ENCODE data around the gene FAM98B. TPM values are rescaled to one million over a fixed set of nuclear protein-coding genes. Genes with fewer than 3 reads are reported as not detected.

Gene FAM98B
- total RNA-seq, 1 experiment from 2014 or later = 50.0 TPM

GRCh38 chr15:38525489-38525888 lies 71.6 kb downstream of the FAM98B start:
- no peak overlapping the region for H3K9ac ChIP-seq (ENCODE audit: extremely low read depth, insufficient read length, low read length)
- Mint-ChIP-seq H3K27ac (no peak overlapping the region), H3K4me3 (no peak overlapping the region), H3K36me3 (ENCODE audit: insufficient read depth in 1 of 3, low read depth in 3 of 3) (no peaks in the 10 kb centered on the region), H3K9me3 (no peaks in the 10 kb centered on the region), H3K27me3 (ENCODE audit: low read depth) (no peaks in the 10 kb centered on the region; the same call in 1 of the 2 replicates), H3K4me1 (peaks cover 4% of the 10 kb centered on the region in 2 experiments; a peak in 2 of 4 replicates)
- H3K56ac ChIP-seq (ENCODE audit: insufficient read length, low read depth, low read length) = no peak overlapping the region
- H3K27ac ChIP-seq (ENCODE audit: insufficient read length, low read depth, low read length) = no peak overlapping the region
- no peak overlapping the region for H3K23ac ChIP-seq (ENCODE audit: insufficient read length, low read depth, low read length)
- WGBS (ENCODE audit: extremely low coverage, insufficient read length, low lambda C conversion rate) = no CpG with 5 or more reads among the region's 6 CpGs
- no peaks in the 10 kb centered on the region for H3K9me3 ChIP-seq (ENCODE audit: control insufficient read depth, low read depth, low read length)
- no peak overlapping the region for H2BK5ac ChIP-seq (ENCODE audit: insufficient read length, low read length)
- no peak overlapping the region for H3T11ph ChIP-seq (ENCODE audit: low read length)
- no peaks in the 10 kb centered on the region for H3K23me2 ChIP-seq (ENCODE audit: insufficient read length, low read depth, low read length, poor library complexity, severe bottlenecking)
- H2BK120ac ChIP-seq (ENCODE audit: low read depth, low read length, poor library complexity, severe bottlenecking) = no peak overlapping the region
- H3K79me1 ChIP-seq (ENCODE audit: insufficient read depth, low read depth, low read length, poor library complexity, severe bottlenecking) = no peaks in the 10 kb centered on the region
- H3K79me2 ChIP-seq (ENCODE audit: insufficient read depth, low read length) = no peaks in the 10 kb centered on the region
- no peak overlapping the region for H2BK15ac ChIP-seq (ENCODE audit: low read depth, low read length)
- H3K4ac ChIP-seq (ENCODE audit: low read depth, low read length) = no peak overlapping the region
- H3K14ac ChIP-seq (ENCODE audit: insufficient read depth, low read length) = no peak overlapping the region
- H3K4me2 ChIP-seq (ENCODE audit: insufficient read depth, insufficient read length, low read length) = no peak overlapping the region
- DNase-seq = no peak
- no peaks in the 10 kb centered on the region for H3K4me1 ChIP-seq (ENCODE audit: insufficient read depth, low read length)
- H4K8ac ChIP-seq (replicated peaks; ENCODE audit: insufficient read length, low read depth, low read length) = no peak overlapping the region
- no peaks in the 10 kb centered on the region for H4K20me1 ChIP-seq (ENCODE audit: control insufficient read depth, insufficient read depth, insufficient read length)
- no peak overlapping the region for H4K91ac ChIP-seq (ENCODE audit: insufficient read length, low read depth, low read length)
- no peak overlapping the region for H4K5ac ChIP-seq (ENCODE audit: insufficient read length, low read depth, low read length)
- no peak overlapping the region for H2AK5ac ChIP-seq (ENCODE audit: insufficient read length, low read length)
- no peak overlapping the region for H2AFZ ChIP-seq (ENCODE audit: low read length)
- no peaks in the 10 kb centered on the region for H3K27me3 ChIP-seq (ENCODE audit: insufficient read depth, low read length)
- TF ChIP-seq CTCF (conservative IDR thresholded peaks at IDR 0.05) = no peak
- H3K18ac ChIP-seq (ENCODE audit: insufficient read length, low read depth, low read length) = no peak overlapping the region
- H2BK12ac ChIP-seq (ENCODE audit: insufficient read length, low read depth, low read length) = no peak overlapping the region
- no peak overlapping the region for H2BK20ac ChIP-seq (ENCODE audit: low read depth, low read length, poor library complexity, severe bottlenecking)

All from H9 (cell line).